Aorta (tissue), 5 donors: ENCODE measurements around the gene USP3. TPM values are rescaled to one million over a fixed set of nuclear protein-coding genes. Genes with fewer than 3 reads are reported as not detected.
A peak's percentile ranks its signal among the peaks of the same experiment; 100 is the strongest.

Source experiments
- ATAC-seq: fragments of 200-7000 bp; cut with Tn5 transposase; one replicate; pipeline ENCODE4 v1.9.1; 2022; ENCODE audit warnings: moderate library complexity; ENCODE audit not compliant: low FRiP score
- DNase-seq, 2 donors: peaks; one replicate each; pipeline ENCODE4 v3.0.0-alpha.2; 2020
- H3K27ac ChIP-seq, 2 donors: one replicate each; pipeline ENCODE4 v1.5.1; 2013; ENCODE audit warnings: low read length in 2 of 2, mild to moderate bottlenecking in 2 of 2, moderate library complexity in 2 of 2, control low read depth in 1 of 2, inconsistent platforms in 1 of 2, low read depth in 1 of 2
- H3K27me3 ChIP-seq, 2 donors: one replicate each; pipeline ENCODE4 v1.6.1; 2013; ENCODE audit warnings: control low read depth in 1 of 2, low read length in 1 of 2, mild to moderate bottlenecking in 1 of 2, moderate library complexity in 1 of 2; ENCODE audit not compliant: insufficient read depth in 2 of 2, control insufficient read depth in 1 of 2
- H3K36me3 ChIP-seq, 2 donors: one replicate each; pipeline ENCODE4 v1.6.1; 2013; ENCODE audit warnings: control low read depth in 1 of 2, low read length in 1 of 2, mild to moderate bottlenecking in 1 of 2; ENCODE audit not compliant: insufficient read depth in 2 of 2, control insufficient read depth in 1 of 2
- H3K4me1 ChIP-seq, 2 donors: one replicate each; pipeline ENCODE4 v1.6.1; 2013; ENCODE audit warnings: low read length in 2 of 2, control low read depth in 1 of 2, mild to moderate bottlenecking in 1 of 2, moderate library complexity in 1 of 2; ENCODE audit not compliant: insufficient read depth in 2 of 2, control insufficient read depth in 1 of 2
- H3K4me3 ChIP-seq, 2 donors: one replicate each; pipeline ENCODE4 v1.5.1; 2013; ENCODE audit warnings: low read length in 2 of 2, control low read depth in 1 of 2, mild to moderate bottlenecking in 1 of 2
- H3K9me3 ChIP-seq: one replicate; pipeline ENCODE4 v1.6.1; 2013; ENCODE audit warnings: mild to moderate bottlenecking, low read length; ENCODE audit not compliant: control insufficient read depth
- WGBS, 2 donors: extraction: QIAGEN DNeasy Blood & Tissue Kit; methylation state at CpG; one replicate each; pipeline ENCODE4 v1.1.7; 2013; 5-methylcytosine and 5-hydroxymethylcytosine counted together
- intact Hi-C, 2 donors: fragments of 100-400 bp; cut with DNase I; formaldehyde crosslinking; loops; one replicate each; pipeline versions ENCODE4 v1.14.2 to v1.15.0; 2022
- polyA plus RNA-seq, 2 donors: library from polyadenylated mRNA; stranded (reverse); fragments of 200-250 nt; gene quantifications; one replicate each; pipeline ENCODE4 v1.2.3, GENCODE V29; 2013
- total RNA-seq, 2 donors: library from RNA; stranded (reverse); fragmentation: NEBNext Ultra II Directional; extraction: Animal tissue kit (Norgen Biotek cat#: 25700); gene quantifications; one replicate each; pipeline ENCODE4 v1.2.1, GENCODE V29; 2021
- donor health status: healthy with polysubstance abuse.
- donor health status: Bipolar disorder and iron deficiency.
- donor health status: DM: no; HTN: no; CAD: no.
- donor health status: DM: no; HTN: no; CAD: no.
- donor health status: DM: yes; HTN: yes; CAD: no.

Gene USP3
- total and polyA plus RNA-seq, 4 donors, result 16.3 to 60.0 (median 37.9) TPM

DNA sequence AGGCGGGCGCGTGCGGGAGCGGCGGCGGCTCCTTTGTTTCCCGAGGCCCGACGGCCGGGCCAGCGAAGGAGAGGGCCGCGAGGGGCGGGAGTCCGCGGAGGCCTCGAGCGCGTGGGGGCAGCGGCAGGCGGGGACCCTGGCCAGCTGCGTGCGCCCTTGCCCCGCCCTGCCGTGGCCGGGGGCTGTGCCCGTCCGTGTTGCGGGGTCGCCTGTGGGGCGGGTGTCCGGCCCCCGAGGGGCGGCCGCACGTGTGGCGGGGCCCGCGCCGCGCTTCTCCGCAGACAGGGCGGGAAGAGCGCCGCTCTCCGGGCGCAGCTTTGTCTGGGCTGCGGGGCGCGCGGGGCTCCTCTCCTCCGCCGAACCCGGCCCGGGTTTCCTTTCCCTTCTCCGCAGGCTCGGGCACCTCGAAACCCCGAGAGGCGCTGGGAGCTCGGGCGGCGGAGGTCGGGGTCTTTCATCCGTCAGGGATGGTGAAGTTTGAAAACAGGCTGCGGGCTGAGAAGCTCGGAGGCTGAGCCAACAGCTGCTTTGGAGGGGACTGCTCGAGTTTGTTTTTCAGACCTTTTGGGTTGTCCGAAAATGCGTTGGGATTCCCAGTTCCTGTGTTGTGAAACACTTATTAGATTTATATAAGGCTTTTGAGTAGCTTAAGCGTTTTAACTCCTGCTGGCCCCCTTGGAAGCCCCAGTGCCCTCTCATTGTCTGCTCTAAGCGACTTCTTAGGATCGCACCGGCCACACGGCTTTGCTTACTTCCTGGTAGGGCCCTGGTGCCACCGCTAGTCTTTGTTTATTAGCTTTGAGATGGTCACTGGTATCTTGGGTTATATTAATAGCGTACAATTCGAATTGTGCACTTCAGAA, 817 bp downstream of the USP3 start:
- H3K4me1 ChIP-seq, result peaks cover 1 to 4% of the 10 kb centered on the region in 2 donors
- no peaks in the 10 kb centered on the region for H3K27me3 ChIP-seq
- H3K36me3 ChIP-seq, result no peaks in the 10 kb centered on the region
- no peaks in the 10 kb centered on the region for H3K9me3 ChIP-seq
- H3K4me3 ChIP-seq, result peak overlapping the region; percentile 89 to 93
- 0 to 1% methylated on average over 49 to 79 of the region's 79 CpGs for WGBS, 2 donors
- intact Hi-C loops, result loop anchor here (5.0 to 10.0 kb wide), 3 partner anchors 47 to 92 kb away; partner anchors contain the start of gene FBXL22 (in 2 of the 2)
- ATAC-seq (peak; percentile 2), DNase-seq (peak; percentile 76 to 83)
- H3K27ac ChIP-seq, result peak overlapping the region; percentile 25 to 72

GRCh38 chr15:63505842-63506222, 1.4 kb downstream of the USP3 start:
- intact Hi-C loops, result loop anchor here (5.0 to 10.0 kb wide), 2 partner anchors 46 to 49 kb away; no protein-coding TSS in a partner anchor
- WGBS, 2 donors, result 8 to 10% methylated on average over 8 of the region's 8 CpGs
- H3K36me3 ChIP-seq, result no peaks in the 10 kb centered on the region
- peaks cover 1 to 3% of the 10 kb centered on the region in 2 donors for H3K4me1 ChIP-seq
- H3K9me3 ChIP-seq, result no peaks in the 10 kb centered on the region
- no peak for ATAC-seq
- H3K4me3 ChIP-seq, result peak overlapping the region; percentile 89 to 93
- H3K27me3 ChIP-seq, result no peaks in the 10 kb centered on the region
- no peak overlapping the region for H3K27ac ChIP-seq
- DNase-seq, result no peak

GRCh38 chr15:63506537-63507035, 2.2 kb downstream of the USP3 start:
- ATAC-seq (no peak), DNase-seq (no peak)
- Histone ChIP-seq H3K4me3 (no peak overlapping the region), H3K9me3 (no peaks in the 10 kb centered on the region), H3K27ac (no peak overlapping the region), H3K4me1 (peaks cover 0 to 1% of the 10 kb centered on the region in 2 donors), H3K27me3 (no peaks in the 10 kb centered on the region), H3K36me3 (no peaks in the 10 kb centered on the region)
- 86 to 87% methylated on average over 8 of the region's 8 CpGs for WGBS, 2 donors
- intact Hi-C loops, result loop anchor here (5.0 to 10.0 kb wide), 2 partner anchors 46 to 48 kb away; no protein-coding TSS in a partner anchor

- DNase-seq, result no peak
- intact Hi-C loops, result loop anchor here (5.0 to 10.0 kb wide), 2 partner anchors 44 to 47 kb away; no protein-coding TSS in a partner anchor
- WGBS, 2 donors, result 21 to 27% methylated on average over 2 of the region's 2 CpGs
Measured at GRCh38 chr15:63507878-63508818, 3.8 kb downstream of the USP3 start.

GRCh38 chr15:63509056-63509954, 4.9 kb downstream of the USP3 start:
- Histone ChIP-seq H3K27ac (no peak overlapping the region), H3K4me3 (no peak overlapping the region), H3K27me3 (no peaks in the 10 kb centered on the region), H3K4me1 (no peaks in the 10 kb centered on the region), H3K36me3 (no peaks in the 10 kb centered on the region), H3K9me3 (no peaks in the 10 kb centered on the region)
- DNase-seq, result no peak
- WGBS, 2 donors, result 47 to 61% methylated on average over 6 of the region's 6 CpGs
- no peak for ATAC-seq
- intact Hi-C loops, result loop anchor here (5.0 to 10.0 kb wide), 2 partner anchors 43 to 45 kb away; no protein-coding TSS in a partner anchor

More at GRCh38 chr15:63507878-63508818, 3.8 kb downstream of the USP3 start:
- H3K36me3 ChIP-seq, result no peaks in the 10 kb centered on the region
- no peaks in the 10 kb centered on the region for H3K27me3 ChIP-seq
- H3K4me3 ChIP-seq, result no peak overlapping the region
- no peaks in the 10 kb centered on the region for H3K4me1 ChIP-seq
- no peaks in the 10 kb centered on the region for H3K9me3 ChIP-seq
- no peak for ATAC-seq
- peak overlapping the region in 1 of 2 donors; percentile 43 for H3K27ac ChIP-seq

GRCh38 chr15:63509955-63510940, 5.9 kb downstream of the USP3 start:
- WGBS, 2 donors, result 29 to 37% methylated on average over 5 of the region's 5 CpGs
- Histone ChIP-seq H3K9me3 (no peaks in the 10 kb centered on the region), H3K4me1 (peaks cover 0 to 3% of the 10 kb centered on the region in 2 donors), H3K27me3 (no peaks in the 10 kb centered on the region), H3K27ac (no peak overlapping the region), H3K4me3 (no peak overlapping the region), H3K36me3 (no peaks in the 10 kb centered on the region)
- intact Hi-C loops, result loop anchor here (5.0 to 10.0 kb wide), 2 partner anchors 42 to 45 kb away; no protein-coding TSS in a partner anchor
- ATAC-seq, result no peak
- no peak for DNase-seq

- DNase-seq, result no peak
- peaks cover 0 to 6% of the 10 kb centered on the region in 2 donors for H3K4me1 ChIP-seq
- 78 to 87% methylated on average over 5 of the region's 5 CpGs for WGBS, 2 donors
- H3K36me3 ChIP-seq, result no peaks in the 10 kb centered on the region
- H3K4me3 ChIP-seq, result no peak overlapping the region
- H3K27me3 ChIP-seq, result no peaks in the 10 kb centered on the region
- intact Hi-C loops, result no loop called here
- no peak overlapping the region for H3K27ac ChIP-seq
- no peak for ATAC-seq
- no peaks in the 10 kb centered on the region for H3K9me3 ChIP-seq
Measured at GRCh38 chr15:63512148-63512547, 7.8 kb downstream of the USP3 start.
